SK-N-SH (cell line): ENCODE results near the gene UBR2. TPM values are rescaled to one million over a fixed set of nuclear protein-coding genes. Genes with fewer than 3 reads are reported as not detected.
"Not testable (repeated sequence)": the region's sequence is repeated elsewhere in the genome, so short reads cannot be mapped to it uniquely, and the experiment has no call there.

Source experiments
- CTCF ChIA-PET: fragments of 300-600, 350-600 bp; formaldehyde crosslinking; extraction: SDS; loops from one replicate; lab custom pipeline; 2021; lab: Yijun Ruan, JAX
- POLR2A ChIA-PET: fragments of 350-600 bp; sonication (Branson Sonifier 250); formaldehyde crosslinking; extraction: SDS; loops from one replicate; lab custom pipeline; 2020; ENCODE audit warnings: antibody characterized with exemption, inconsistent platforms; lab: Yijun Ruan, JAX
- DNase-seq: peaks from one replicate; pipeline ENCODE4 v3.0.0; 2012
- H2AFZ ChIP-seq: fragments of 200-600 bp; sonication (generic); 2 replicates; pipeline ENCODE4 v1.8.1; 2016; ENCODE audit warnings: antibody characterized with exemption, mild to moderate bottlenecking, low read depth
- H3F3A ChIP-seq: fragments of 200-600 bp; sonication (generic); replicated peaks from 2 replicates; pipeline ENCODE3; 2016; ENCODE audit warnings: antibody characterized with exemption, mild to moderate bottlenecking; ENCODE audit not compliant: insufficient read depth
- H3K27ac ChIP-seq, 2 experiments: fragments of 200-500 bp in 1 of 2; fragments of 200-600 bp in 1 of 2; sonication (Bioruptor generic) in 1 of 2; sonication (generic), shearing (Covaris generic) in 1 of 2; 2 replicates each; pipeline versions ENCODE4 v1.5.1 to v1.6.1; 2014 to 2016; ENCODE audit warnings: low read depth in 2 of 2, inconsistent platforms in 1 of 2, low read length in 1 of 2, mild to moderate bottlenecking in 1 of 2, mixed read lengths in 1 of 2
- H3K27me3 ChIP-seq: fragments of 200-600 bp; sonication (generic), shearing (Covaris generic); 2 replicates; pipeline ENCODE4 v1.6.1; 2016; ENCODE audit warnings: mixed run types; ENCODE audit not compliant: insufficient read depth
- H3K36me3 ChIP-seq, 2 experiments: fragments of 200-500 bp in 1 of 2; fragments of 200-600 bp in 1 of 2; sonication (Bioruptor generic) in 1 of 2; sonication (generic) in 1 of 2; replicated peaks in 1 of 2; 2 replicates each; pipeline versions ENCODE3 to v1.5.1; 2014 to 2016; ENCODE audit warnings: low read length in 1 of 2, mild to moderate bottlenecking in 1 of 2; ENCODE audit not compliant: insufficient read depth in 2 of 2, control insufficient read depth in 1 of 2
- H3K4me1 ChIP-seq, 2 experiments: fragments of 200-500 bp in 1 of 2; fragments of 200-600 bp in 1 of 2; sonication (Bioruptor generic) in 1 of 2; sonication (generic), shearing (Covaris generic) in 1 of 2; 2 replicates each; pipeline versions ENCODE4 v1.5.1 to v1.6.1; 2014 to 2016; ENCODE audit warnings: low read depth in 1 of 2, low read length in 1 of 2, mixed run types in 1 of 2; ENCODE audit not compliant: insufficient read depth in 2 of 2, control insufficient read depth in 1 of 2
- H3K4me2 ChIP-seq: fragments of 200-600 bp; sonication (generic), shearing (Covaris generic); 2 replicates; pipeline ENCODE4 v1.6.1; 2017; ENCODE audit warnings: mixed run types
- H3K4me3 ChIP-seq, 2 experiments: fragments of 200-500 bp in 1 of 2; fragments of 200-600 bp in 1 of 2; sonication (Bioruptor generic) in 1 of 2; sonication (generic), shearing (Covaris generic) in 1 of 2; 2 replicates each; pipeline versions ENCODE4 v1.5.1 to v1.8.1; 2014 to 2016; ENCODE audit warnings: low read depth in 2 of 2, inconsistent platforms in 1 of 2, low read length in 1 of 2, mild to moderate bottlenecking in 1 of 2, mixed read lengths in 1 of 2, moderate library complexity in 1 of 2
- H3K79me2 ChIP-seq: fragments of 200-600 bp; sonication (generic); 2 replicates; pipeline ENCODE4 v1.8.1; 2017; ENCODE audit warnings: mild to moderate bottlenecking; ENCODE audit not compliant: insufficient read depth
- H3K9ac ChIP-seq: fragments of 200-600 bp; sonication (generic); 2 replicates; pipeline ENCODE4 v1.6.1; 2017; ENCODE audit warnings: mixed run types
- H3K9me2 ChIP-seq: fragments of 200-600 bp; sonication (generic); 2 replicates; pipeline ENCODE4 v1.6.1; 2017; ENCODE audit warnings: mixed run types
- H3K9me3 ChIP-seq: fragments of 200-600 bp; sonication (generic); 2 replicates; pipeline ENCODE4 v1.6.1; 2017; ENCODE audit warnings: mixed run types, mild to moderate bottlenecking, moderate library complexity
- H4K20me1 ChIP-seq: fragments of 200-600 bp; sonication (generic); 2 replicates; pipeline ENCODE4 v1.6.1; 2017; ENCODE audit warnings: mild to moderate bottlenecking, mixed run types; ENCODE audit not compliant: insufficient read depth
- CTCF ChIP-seq: fragments of 200-600 bp; sonication (generic); IDR thresholded peaks from 2 replicates; pipeline ENCODE4 v1.6.1; 2017; ENCODE audit warnings: antibody characterized with exemption, mild to moderate bottlenecking, moderate library complexity
- ELF1 ChIP-seq: IDR thresholded peaks from 2 replicates; pipeline ENCODE4 v1.4.0; 2012
- FOSL2 ChIP-seq: IDR thresholded peaks from 2 replicates; pipeline ENCODE4 v1.4.0; 2012; ENCODE audit warnings: low read depth, mild to moderate bottlenecking, moderate library complexity, borderline replicate concordance
- FOXJ3 ChIP-seq: sonication (generic); formaldehyde crosslinking; IDR thresholded peaks from 2 replicates; pipeline ENCODE4 v1.5.1; 2020; ENCODE audit warnings: mild to moderate bottlenecking, missing genetic modification reagents
- FOXM1 ChIP-seq: IDR thresholded peaks from 2 replicates; pipeline ENCODE4 v1.4.0; 2012; ENCODE audit warnings: low read depth, mild to moderate bottlenecking
- GABPA ChIP-seq: IDR thresholded peaks from 2 replicates; pipeline ENCODE4 v1.4.0; 2012; ENCODE audit warnings: low read depth, mild to moderate bottlenecking
- GATA2 ChIP-seq: sonication (generic); formaldehyde crosslinking; IDR thresholded peaks from 2 replicates; pipeline ENCODE4 v1.5.0; 2020; ENCODE audit warnings: mild to moderate bottlenecking, missing genetic modification reagents
- IRF3 ChIP-seq: fragments of 150-350 bp; IDR thresholded peaks from 2 replicates; pipeline ENCODE4 v1.6.1; 2016; ENCODE audit warnings: mild to moderate bottlenecking, low read depth, low read length
- MAX ChIP-seq: IDR thresholded peaks from 2 replicates; pipeline ENCODE4 v1.4.0; 2012; ENCODE audit warnings: low read depth
- MXI1 ChIP-seq: IDR thresholded peaks from 2 replicates; pipeline ENCODE4 v1.6.1; 2012; ENCODE audit warnings: mild to moderate bottlenecking, low read depth, low read length, improper control_type of control experiment
- NFIC ChIP-seq: IDR thresholded peaks from 2 replicates; pipeline ENCODE4 v1.4.0; 2012; ENCODE audit warnings: borderline replicate concordance
- NRF1 ChIP-seq: IDR thresholded peaks from 2 replicates; pipeline ENCODE4 v1.6.1; 2012; ENCODE audit warnings: low read depth, mild to moderate bottlenecking, low read length
- RAD21 ChIP-seq: IDR thresholded peaks from 2 replicates; pipeline ENCODE4 v1.6.1; 2012; ENCODE audit warnings: mild to moderate bottlenecking, low read length
- RCOR1 ChIP-seq: fragments of 150-350 bp; IDR thresholded peaks from 2 replicates; pipeline ENCODE4 v1.6.1; 2017; ENCODE audit warnings: antibody characterized with exemption, low read length
- RFX5 ChIP-seq: IDR thresholded peaks from 2 replicates; pipeline ENCODE4 v1.6.1; 2012; ENCODE audit warnings: mild to moderate bottlenecking, improper control_type of control experiment, low read length
- YY1 ChIP-seq: IDR thresholded peaks from 2 replicates; pipeline ENCODE4 v1.4.0; 2012; ENCODE audit warnings: low read depth, mild to moderate bottlenecking
- WGBS: methylation state at CpG from one replicate; pipeline ENCODE4 v1.1.6; 2017; ENCODE audit warnings: low lambda C conversion rate; 5-methylcytosine and 5-hydroxymethylcytosine counted together
- polyA plus RNA-seq, 3 experiments: library from polyadenylated mRNA; depleted of rRNA; stranded (reverse); fragments of >200 nt; gene quantifications; 2 replicates each; pipeline ENCODE4 v1.2.3, GENCODE V29; 2012

The UBR2 gene
- polyA plus RNA-seq, 1 of the 3 experiments (the other 2 are of a cell fraction): 5.2 TPM

GRCh38 chr6:42555477-42556457 lies 8.1 kb upstream of the UBR2 start:
- no peaks in the 10 kb centered on the region for H3K27me3 ChIP-seq
- no peaks in the 10 kb centered on the region for H3K36me3 ChIP-seq
- H3K4me1 ChIP-seq: no peaks in the 10 kb centered on the region
- no peaks in the 10 kb centered on the region for H4K20me1 ChIP-seq
- WGBS: 90% methylated on average over 4 of the region's 4 CpGs
- no peaks in the 10 kb centered on the region for H3K9me2 ChIP-seq
- no peaks in the 10 kb centered on the region for H3K79me2 ChIP-seq
- no peak overlapping the region for H3K27ac ChIP-seq
- ChIA-PET POLR2A (no interaction called here), CTCF (interaction anchor here (0.8 to 2.1 kb wide), 4 partner anchors 8 to 341 kb away, joined by 3 to 7 read pairs (median 4); partner anchors contain the start of gene UBR2)
- no peak overlapping the region for H3K4me2 ChIP-seq
- H3F3A ChIP-seq: peaks cover 7% of the 10 kb centered on the region
- H3K9me3 ChIP-seq: no peaks in the 10 kb centered on the region
- DNase-seq: no peak
- no peak overlapping the region for H3K9ac ChIP-seq
- TF ChIP-seq FOXJ3 (CRISPR knock-in tag): no peak
- TF ChIP-seq MAX: no peak
- no peak for TF ChIP-seq GATA2
- TF ChIP-seq GABPA: no peak
- no peak for TF ChIP-seq FOXM1
- TF ChIP-seq NRF1: no peak
- no peak for TF ChIP-seq RFX5
- no peak for TF ChIP-seq NFIC
- no peak for TF ChIP-seq YY1
- no peak for TF ChIP-seq RCOR1
- no peak for TF ChIP-seq MXI1
- no peak for TF ChIP-seq ELF1
- TF ChIP-seq FOSL2: no peak
- TF ChIP-seq, all 33 proteins: peak for 0
- Histone ChIP-seq H2AFZ (no peak overlapping the region), H3K4me3 (no peak overlapping the region)

GRCh38 chr6:42556462-42556861 lies 7.4 kb upstream of the UBR2 start:
- POLR2A ChIA-PET: no interaction called here
- Histone ChIP-seq H3F3A (no peaks in the 10 kb centered on the region), H3K4me1 (no peaks in the 10 kb centered on the region), H3K79me2 (no peaks in the 10 kb centered on the region), H4K20me1 (no peaks in the 10 kb centered on the region), H3K36me3 (no peaks in the 10 kb centered on the region), H3K4me2 (no peak overlapping the region), H2AFZ (no peak overlapping the region), H3K9ac (no peak overlapping the region), H3K27ac (no peak overlapping the region), H3K27me3 (no peaks in the 10 kb centered on the region), H3K4me3 (no peak overlapping the region), H3K9me3 (no peaks in the 10 kb centered on the region), H3K9me2 (no peaks in the 10 kb centered on the region)
- CTCF ChIA-PET: interaction anchor here (1.1 to 1.4 kb wide), 2 partner anchors 9 to 25 kb away, joined by 4 to 7 read pairs; no protein-coding TSS in a partner anchor
- DNase-seq: no peak
- 68% methylated on average over 4 of the region's 4 CpGs for WGBS
- TF ChIP-seq RAD21: no peak
- TF ChIP-seq RCOR1: no peak
- TF ChIP-seq CTCF: no peak
- no peak for TF ChIP-seq GATA2
- TF ChIP-seq RFX5: no peak
- no peak for TF ChIP-seq YY1
- TF ChIP-seq MAX: no peak
- TF ChIP-seq IRF3: no peak

- H4K20me1 ChIP-seq, H3K9me2 ChIP-seq, H3K36me3 ChIP-seq, H3K27me3 ChIP-seq, H2AFZ ChIP-seq, DNase-seq, H3K4me1 ChIP-seq, H3K4me2 ChIP-seq, H3K79me2 ChIP-seq, H3K27ac ChIP-seq, H3K9ac ChIP-seq, POLR2A ChIA-PET, H3K4me3 ChIP-seq, H3K9me3 ChIP-seq, H3F3A ChIP-seq: not testable (repeated sequence)
- 81% methylated on average over 6 of the region's 6 CpGs for WGBS
- CTCF ChIA-PET: interaction anchor here (10.5 kb wide), 1 partner anchor 11 kb away, joined by 82 read pairs; no protein-coding TSS in a partner anchor
Observed at GRCh38 chr6:42559276-42559675, 4.6 kb upstream of the UBR2 start.
